MM.1S (cell line): ENCODE data around the gene PSAPL1.

Experiments used
- DNase-seq: peaks from one replicate; pipeline ENCODE4 v3.0.0-alpha.2; 2015
- H2AFZ ChIP-seq: fragments of 300-600 bp; sonication (generic); 2 replicates; pipeline ENCODE4 v1.6.0; 2016; ENCODE audit warnings: antibody characterized with exemption, low read length
- H3F3A ChIP-seq: fragments of 300-600 bp; sonication (generic); 2 replicates; pipeline ENCODE4 v1.6.1; 2016; ENCODE audit warnings: mild to moderate bottlenecking, antibody characterized with exemption, low read length, moderate library complexity, mixed read lengths; ENCODE audit not compliant: insufficient read depth
- H3K27ac ChIP-seq: fragments of 300-600 bp; sonication (generic); 2 replicates; pipeline ENCODE4 v1.5.1; 2016; ENCODE audit warnings: mild to moderate bottlenecking, low read length
- H3K27me3 ChIP-seq: fragments of 300-600 bp; sonication (generic); replicated peaks from 2 replicates; pipeline ENCODE4 v1.6.0; 2016; ENCODE audit warnings: low read length; ENCODE audit not compliant: insufficient read depth
- H3K36me3 ChIP-seq: fragments of 300-600 bp; sonication (generic); replicated peaks from 2 replicates; pipeline ENCODE4 v1.6.1; 2016; ENCODE audit warnings: mild to moderate bottlenecking, low read length, mixed read lengths; ENCODE audit not compliant: insufficient read depth
- H3K4me1 ChIP-seq: fragments of 300-600 bp; sonication (generic); 2 replicates; pipeline ENCODE4 v1.6.1; 2016; ENCODE audit warnings: low read length, mixed read lengths
- H3K4me2 ChIP-seq: fragments of 300-600 bp; sonication (generic); 2 replicates; pipeline ENCODE4 v1.6.0; 2016; ENCODE audit warnings: low read depth, low read length
- H3K4me3 ChIP-seq: fragments of 300-600 bp; sonication (generic); 2 replicates; pipeline ENCODE4 v1.5.1; 2016; ENCODE audit warnings: low read length, mixed read lengths
- H3K79me2 ChIP-seq: fragments of 300-600 bp; sonication (generic); 2 replicates; pipeline ENCODE4 v1.6.1; 2016; ENCODE audit warnings: mixed run types, low read length, mixed read lengths
- H3K9ac ChIP-seq: fragments of 300-600 bp; sonication (generic); 2 replicates; pipeline ENCODE4 v1.6.1; 2016; ENCODE audit warnings: low read length, mixed read lengths
- H3K9me2 ChIP-seq: fragments of 300-600 bp; sonication (generic); replicated peaks from 2 replicates; pipeline ENCODE4 v1.6.1; 2016; ENCODE audit warnings: mild to moderate bottlenecking, low read length, mixed read lengths; ENCODE audit not compliant: insufficient read depth
- H3K9me3 ChIP-seq: fragments of 300-600 bp; sonication (generic); replicated peaks from 2 replicates; pipeline ENCODE4 v1.6.1; 2016; ENCODE audit warnings: mild to moderate bottlenecking, low read length, mixed read lengths; ENCODE audit not compliant: insufficient read depth
- H4K20me1 ChIP-seq: fragments of 300-600 bp; sonication (generic); 2 replicates; pipeline ENCODE4 v1.6.1; 2016; ENCODE audit warnings: mild to moderate bottlenecking, low read length, moderate library complexity, mixed read lengths; ENCODE audit not compliant: insufficient read depth
- CTCF ChIP-seq: fragments of 300-600 bp; sonication (generic); IDR thresholded peaks from 2 replicates; pipeline ENCODE4 v1.5.1; 2016; ENCODE audit warnings: antibody characterized with exemption, low read length, mixed read lengths
- EZH2 ChIP-seq: fragments of 300-600 bp; sonication (generic); optimal IDR thresholded peaks from 2 replicates; pipeline ENCODE3; 2017; ENCODE audit warnings: low read depth, mild to moderate bottlenecking, antibody characterized with exemption, low read length, mixed read lengths
- EZH2phosphoT487 ChIP-seq: fragments of 300-600 bp; sonication (generic); IDR thresholded peaks from 2 replicates; pipeline ENCODE4 v1.6.1; 2018; ENCODE audit warnings: antibody characterized with exemption, low read length

The PSAPL1 gene

DNA sequence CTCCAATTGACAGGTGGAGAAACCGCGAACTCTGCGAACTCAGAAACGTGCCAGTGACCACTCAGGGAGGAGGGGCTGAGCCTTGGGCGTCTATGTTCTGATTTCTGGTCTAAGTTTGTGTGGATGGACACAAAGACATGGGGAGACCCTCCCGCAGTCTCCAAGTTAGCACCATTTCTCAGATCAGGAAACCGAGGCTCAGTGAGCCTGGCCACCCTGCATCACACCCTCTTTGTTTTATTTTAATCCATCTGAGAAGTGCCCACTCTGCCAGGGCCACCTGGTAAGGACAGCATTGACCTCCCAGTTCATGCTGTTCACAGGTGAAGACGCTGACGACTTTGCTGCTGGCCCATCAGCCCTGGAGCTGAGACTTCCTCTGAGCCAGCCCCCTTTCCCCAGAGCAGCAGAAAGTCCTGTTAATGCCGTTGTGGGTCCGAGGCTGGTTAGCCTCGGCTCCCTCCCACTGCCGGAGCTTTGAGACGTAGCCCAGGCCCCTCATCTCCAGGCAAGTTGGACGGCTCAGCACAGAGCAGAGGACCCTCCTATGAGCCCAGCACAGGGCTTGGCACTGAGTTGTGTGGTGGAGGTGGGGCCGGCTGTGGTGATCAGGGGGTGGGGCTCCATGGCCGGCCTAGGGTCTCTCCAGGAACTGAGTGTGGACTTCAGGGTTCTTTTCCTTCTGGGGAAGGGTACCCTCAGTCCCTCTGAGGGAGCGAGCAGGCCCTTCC lies 43.7 kb downstream of the PSAPL1 start:
- no peak for TF ChIP-seq EZH2phosphoT487
- TF ChIP-seq EZH2, result no peak
- TF ChIP-seq CTCF, result no peak
- peaks cover 81% of the 10 kb centered on the region for H3K27me3 ChIP-seq
- H3K4me2 ChIP-seq, result no peak overlapping the region
- no peaks in the 10 kb centered on the region for H4K20me1 ChIP-seq
- no peak overlapping the region for H3K27ac ChIP-seq
- no peaks in the 10 kb centered on the region for H3F3A ChIP-seq
- no peaks in the 10 kb centered on the region for H3K79me2 ChIP-seq
- DNase-seq, result no peak
- no peaks in the 10 kb centered on the region for H3K36me3 ChIP-seq
- no peaks in the 10 kb centered on the region for H3K9me3 ChIP-seq
- no peak overlapping the region for H3K9ac ChIP-seq
- H3K4me3 ChIP-seq, result no peak overlapping the region
- H2AFZ ChIP-seq, result no peak overlapping the region
- no peaks in the 10 kb centered on the region for H3K9me2 ChIP-seq
- no peaks in the 10 kb centered on the region for H3K4me1 ChIP-seq

GRCh38 chr4:7390336-7390735 lies 44.4 kb downstream of the PSAPL1 start:
- Histone ChIP-seq H3K9ac (no peak overlapping the region), H3K27ac (no peak overlapping the region), H3K36me3 (no peaks in the 10 kb centered on the region), H3K9me2 (no peaks in the 10 kb centered on the region), H3K79me2 (no peaks in the 10 kb centered on the region), H3K4me3 (no peak overlapping the region), H2AFZ (no peak overlapping the region), H3K4me2 (no peak overlapping the region), H3K4me1 (no peaks in the 10 kb centered on the region), H3K9me3 (no peaks in the 10 kb centered on the region), H3F3A (no peaks in the 10 kb centered on the region), H3K27me3 (peaks cover 74% of the 10 kb centered on the region), H4K20me1 (no peaks in the 10 kb centered on the region)
- DNase-seq, result no peak
- TF ChIP-seq EZH2phosphoT487 (no peak), EZH2 (no peak), CTCF (no peak)

- Histone ChIP-seq H3K27me3 (peaks cover 71% of the 10 kb centered on the region), H3K9ac (no peak overlapping the region), H3K27ac (no peak overlapping the region), H3K4me3 (no peak overlapping the region), H3K9me2 (no peaks in the 10 kb centered on the region), H3K9me3 (no peaks in the 10 kb centered on the region), H2AFZ (no peak overlapping the region), H3K4me1 (no peaks in the 10 kb centered on the region), H3K79me2 (no peaks in the 10 kb centered on the region), H3F3A (no peaks in the 10 kb centered on the region), H3K36me3 (no peaks in the 10 kb centered on the region), H3K4me2 (no peak overlapping the region), H4K20me1 (no peaks in the 10 kb centered on the region)
- no peak for DNase-seq
- TF ChIP-seq EZH2, result no peak
- no peak for TF ChIP-seq EZH2phosphoT487
- TF ChIP-seq CTCF, result no peak
These were observed 45.0 kb downstream of the PSAPL1 start for GRCh38 chr4:7389719-7390118.
